ENCODE measurements around the gene CDH13.
A peak's percentile ranks its signal among the peaks of the same experiment; 100 is the strongest.

CDH13 gene

DNA sequence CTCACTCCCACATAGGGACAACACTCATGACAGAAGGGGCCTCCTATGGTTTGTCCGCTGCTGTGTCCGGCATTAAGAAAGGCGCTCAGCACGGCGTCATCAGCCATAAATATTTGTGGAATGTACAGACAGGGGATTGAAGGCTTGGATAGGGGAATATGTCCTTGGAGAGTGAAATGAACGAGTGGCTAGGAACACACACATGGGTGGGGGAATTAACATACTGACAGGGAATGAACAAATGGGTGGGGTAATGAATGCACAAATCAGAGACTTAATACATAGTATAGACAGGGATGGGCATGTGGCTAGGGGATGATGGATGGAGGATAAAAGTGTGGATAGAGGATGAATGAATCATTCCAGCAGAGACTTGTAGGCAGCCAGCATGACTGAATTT is 1027.0 kb downstream of the CDH13 start:
- no peak for DNase-seq

DNA sequence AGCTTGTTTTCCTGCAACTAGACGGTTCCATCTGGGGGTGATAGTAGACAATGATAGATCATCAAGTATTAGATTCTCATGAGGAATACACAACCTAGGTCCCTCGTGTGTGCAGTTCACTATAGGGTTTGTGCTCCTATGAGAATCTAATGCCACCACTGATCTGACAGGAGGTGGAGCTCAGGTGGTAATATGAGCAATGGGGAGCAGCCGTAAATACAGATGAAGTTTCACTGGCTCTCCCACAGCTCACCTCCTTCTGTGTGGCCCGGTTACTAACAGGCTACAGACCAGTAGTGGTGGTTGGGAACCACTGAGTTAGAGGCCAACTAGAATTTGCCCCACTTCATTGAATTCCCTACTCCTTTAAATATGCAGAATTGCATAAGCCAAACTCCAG is 1033.5 kb downstream of the CDH13 start:
- no peak for DNase-seq

DNA sequence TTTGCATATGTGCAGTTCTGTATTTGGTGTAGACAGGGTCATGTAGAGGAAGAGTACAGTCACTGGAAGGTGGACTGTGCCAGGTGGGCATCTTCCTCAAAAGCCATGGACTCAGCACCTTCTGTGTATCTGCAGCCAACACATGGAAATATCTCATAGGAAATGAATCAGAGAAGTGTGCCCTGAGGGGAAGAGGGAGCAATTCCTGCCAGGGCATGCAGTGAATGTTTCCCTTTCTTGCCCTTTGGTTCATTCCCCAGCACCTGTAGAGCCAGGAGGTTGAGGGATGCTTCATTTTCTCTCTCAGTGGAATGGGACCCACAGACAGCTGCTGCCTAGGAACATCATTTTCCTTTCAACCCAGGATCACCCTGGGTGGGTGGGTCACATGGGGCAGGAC is 1034.9 kb downstream of the CDH13 start:
- DNase-seq, result no peak

DNA sequence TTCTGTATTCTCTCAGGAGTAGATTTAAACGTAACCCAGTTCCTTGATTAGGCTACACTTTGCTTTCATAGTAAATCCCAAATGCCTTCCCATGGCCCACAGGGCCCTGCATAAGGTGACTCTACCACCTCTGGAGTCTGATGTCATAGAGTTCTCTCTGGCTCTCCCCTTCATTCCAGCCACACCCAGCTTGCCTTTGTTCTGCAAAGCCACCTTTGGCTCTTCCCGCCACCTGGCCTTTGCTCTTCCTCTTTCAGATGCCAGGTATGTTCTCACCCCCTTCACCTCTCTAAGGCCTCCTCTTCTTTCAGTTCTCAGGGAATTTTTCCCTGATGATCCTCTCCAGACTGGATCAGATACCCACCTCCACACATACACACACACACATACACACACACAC is 1039.7 kb downstream of the CDH13 start:
- no peak for DNase-seq

DNA sequence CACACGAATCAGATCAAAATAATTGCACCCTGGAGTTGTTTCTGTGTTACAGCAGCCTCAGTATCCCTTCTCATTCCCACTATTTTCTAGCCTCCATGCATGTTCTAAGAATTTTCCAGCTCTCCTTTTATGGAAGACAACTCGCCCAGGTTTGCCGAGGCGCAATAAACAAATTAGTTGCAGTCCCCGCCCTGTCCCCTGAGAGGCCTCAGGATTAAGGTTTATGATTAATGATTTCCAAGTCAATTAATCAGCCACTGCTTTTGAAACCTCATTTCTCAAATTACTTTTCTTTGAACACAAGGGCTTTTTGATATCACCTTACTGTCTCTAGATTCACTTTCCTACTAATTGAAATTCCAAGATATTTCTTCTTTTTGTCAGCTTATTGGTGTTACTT is 1042.7 kb downstream of the CDH13 start:
- no peak for DNase-seq

DNA sequence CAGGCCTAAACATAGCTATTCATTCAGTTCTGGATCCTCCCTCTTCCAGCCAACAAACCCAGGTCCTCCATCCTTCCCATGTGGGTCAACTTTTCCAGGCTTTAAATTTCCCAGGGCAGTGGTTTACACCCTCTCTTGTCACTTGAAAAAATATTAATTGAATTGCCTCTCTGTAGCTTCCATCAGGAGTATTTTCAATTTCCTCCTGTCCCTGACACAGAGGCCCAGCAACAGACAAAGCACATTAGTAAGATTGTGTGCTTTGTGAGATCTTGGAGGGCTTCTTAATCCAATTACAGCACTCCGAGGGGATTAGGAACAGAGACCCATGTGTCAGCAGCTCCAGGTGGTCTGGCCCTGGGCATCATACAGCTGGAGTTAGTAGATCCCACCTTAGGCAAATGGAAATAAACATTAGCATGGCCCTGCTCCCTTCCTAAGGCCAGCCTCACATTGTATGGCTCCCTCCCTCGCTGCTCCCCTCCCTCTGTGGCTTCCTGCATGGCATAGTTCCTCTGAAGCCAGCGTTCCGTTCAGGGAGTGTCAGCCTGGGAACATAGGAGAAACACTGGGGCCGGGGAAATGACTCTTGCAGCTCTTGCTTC is 1048.3 kb downstream of the CDH13 start:
- DNase-seq, result no peak

DNA sequence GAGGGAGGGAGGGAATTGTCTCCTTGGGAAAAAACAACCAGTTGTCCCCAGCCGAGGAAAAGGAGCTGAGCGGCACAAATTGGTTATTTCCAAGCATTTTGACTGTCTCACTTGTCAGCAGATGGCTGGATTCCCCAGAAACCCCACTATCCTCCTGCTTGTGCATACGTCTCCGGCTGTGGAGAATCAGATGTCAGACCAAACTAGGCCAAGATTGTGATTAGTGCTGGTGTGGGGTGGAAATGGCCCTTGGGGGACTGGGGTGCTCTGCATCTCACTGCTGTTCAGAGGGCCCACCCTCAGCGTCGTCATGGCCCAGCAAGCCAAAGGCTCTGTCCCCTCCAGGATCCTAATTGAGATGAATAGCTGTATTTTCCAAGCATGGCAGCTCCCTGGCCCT is 1049.3 kb downstream of the CDH13 start:
- peak; percentile 51 for DNase-seq

DNA sequence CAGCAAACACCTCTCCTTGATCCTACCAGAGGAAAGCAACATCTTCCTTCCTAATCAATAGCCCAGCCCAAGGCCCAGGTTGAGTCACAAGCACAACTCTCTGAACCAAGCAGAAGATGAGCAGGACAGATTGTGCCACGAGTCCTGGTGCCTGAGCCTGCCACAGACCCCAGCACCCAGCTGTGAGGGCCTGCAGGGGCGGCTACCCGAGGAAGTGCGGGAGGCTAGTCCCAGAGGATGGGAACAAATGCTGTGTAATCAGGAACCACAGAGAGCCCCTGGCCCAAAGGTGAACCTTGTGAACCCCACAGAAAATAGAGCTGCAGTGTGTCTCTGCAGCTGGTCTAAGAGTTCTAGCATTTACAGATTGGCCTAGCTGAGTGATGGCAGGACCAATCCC is 1054.2 kb downstream of the CDH13 start:
- no peak for DNase-seq

DNA sequence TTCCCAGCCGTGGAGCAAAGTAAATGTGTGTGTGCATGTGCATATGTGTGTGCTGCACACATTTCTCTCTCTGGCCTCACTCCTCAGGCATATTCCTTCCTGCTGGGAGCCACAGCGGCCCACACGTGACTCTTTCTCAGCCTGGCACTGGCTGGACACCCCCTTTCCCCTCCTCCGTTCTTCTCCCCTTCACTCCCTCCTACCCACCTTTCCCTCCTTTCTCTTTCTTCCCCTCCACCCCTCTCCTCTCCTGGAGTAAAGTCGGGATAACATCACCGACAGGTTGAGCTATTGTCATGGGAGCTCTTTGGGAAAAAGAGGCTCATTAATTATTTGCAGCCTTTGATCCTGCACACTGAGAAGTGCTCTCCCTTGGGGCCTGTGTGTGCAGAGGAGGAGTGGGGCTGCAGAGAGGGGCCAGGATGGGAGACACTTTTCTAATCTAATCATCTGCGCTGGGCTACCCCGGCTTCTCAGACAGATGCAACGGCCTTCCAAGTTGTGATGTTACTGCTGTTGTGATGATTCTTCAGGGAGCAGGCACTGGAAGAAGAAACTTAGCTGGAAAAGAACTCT is 1054.7 kb downstream of the CDH13 start:
- DNase-seq, result no peak

DNA sequence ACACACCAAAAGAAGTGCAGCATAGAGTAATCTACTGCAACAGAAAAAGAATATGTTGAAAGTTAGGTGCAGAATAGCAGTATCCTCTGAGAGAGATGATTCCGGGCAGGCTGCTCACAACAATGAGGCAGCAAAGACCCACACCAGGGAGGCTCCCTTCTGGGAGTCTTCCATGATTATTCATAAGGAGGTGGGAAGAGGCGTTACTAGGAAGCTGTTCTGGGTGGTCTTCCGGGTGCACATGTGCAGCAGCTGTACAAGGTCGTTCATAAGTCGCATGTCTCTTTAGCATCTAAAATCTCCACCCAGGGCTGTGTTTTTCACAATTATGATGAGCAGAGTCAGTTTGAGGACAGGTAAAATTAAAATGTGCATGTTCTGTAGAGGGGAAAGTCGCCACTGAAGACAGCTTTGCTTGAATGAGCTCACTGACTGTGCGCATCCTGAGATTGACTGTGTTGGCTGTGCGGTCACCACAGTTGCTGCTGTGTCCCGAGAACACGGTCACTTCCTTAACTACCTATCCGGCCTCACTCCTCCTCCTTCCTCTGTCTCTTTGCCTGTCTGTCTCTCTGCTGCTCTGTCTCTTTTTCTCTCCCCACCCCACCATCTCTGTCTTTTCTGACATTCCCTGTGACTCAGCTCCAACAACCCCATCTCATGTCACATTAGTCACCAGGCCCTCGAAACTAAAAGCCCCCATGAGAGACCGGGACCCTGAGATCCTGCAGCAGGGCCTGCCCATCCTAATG is 1055.5 kb downstream of the CDH13 start:
- no peak for DNase-seq

DNA sequence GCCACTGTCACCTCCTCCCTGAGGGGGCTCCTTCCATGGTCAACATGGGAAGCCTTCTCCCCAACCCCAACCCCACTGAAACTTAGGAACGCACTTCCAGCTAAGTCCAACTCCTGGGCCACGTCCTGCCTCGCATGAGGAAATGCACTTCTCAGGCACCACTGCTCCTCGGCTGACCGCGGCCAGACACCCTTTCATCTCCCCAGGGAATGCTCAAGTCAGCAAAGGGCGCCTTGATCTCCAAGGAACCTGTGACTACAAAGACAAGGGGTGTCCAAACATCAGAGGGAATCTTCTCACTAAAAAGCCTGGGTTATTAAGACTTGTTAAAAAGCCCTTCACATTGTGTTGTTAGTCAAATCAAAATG is 1056.1 kb downstream of the CDH13 start:
- no peak for DNase-seq

DNA sequence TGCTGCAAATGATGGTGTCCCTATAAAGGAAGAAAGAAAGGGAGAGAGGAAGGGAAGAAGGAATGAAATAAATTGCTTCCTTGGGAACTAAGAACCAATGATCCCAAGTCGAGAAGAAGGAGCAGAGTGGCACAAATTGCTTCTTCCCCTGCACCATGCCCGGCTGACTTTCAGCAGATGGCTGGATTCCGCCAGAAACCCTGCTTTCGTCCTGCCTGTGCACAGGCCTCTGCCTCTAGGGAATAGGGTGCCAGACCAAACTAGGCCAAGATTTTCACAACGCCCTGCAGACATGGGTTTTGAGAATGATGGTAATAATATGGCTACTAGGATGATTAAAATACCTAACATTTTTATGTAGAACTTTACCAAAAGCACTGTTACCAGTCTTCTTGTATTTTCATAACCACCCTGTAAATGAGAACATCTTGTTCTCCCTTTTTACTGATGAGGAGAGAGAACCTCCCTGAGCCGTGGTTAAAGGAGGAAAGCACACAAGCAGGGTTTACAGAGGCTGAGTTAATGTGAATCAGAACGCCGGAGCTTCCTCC is 1058.9 kb downstream of the CDH13 start:
- no peak for DNase-seq

DNA sequence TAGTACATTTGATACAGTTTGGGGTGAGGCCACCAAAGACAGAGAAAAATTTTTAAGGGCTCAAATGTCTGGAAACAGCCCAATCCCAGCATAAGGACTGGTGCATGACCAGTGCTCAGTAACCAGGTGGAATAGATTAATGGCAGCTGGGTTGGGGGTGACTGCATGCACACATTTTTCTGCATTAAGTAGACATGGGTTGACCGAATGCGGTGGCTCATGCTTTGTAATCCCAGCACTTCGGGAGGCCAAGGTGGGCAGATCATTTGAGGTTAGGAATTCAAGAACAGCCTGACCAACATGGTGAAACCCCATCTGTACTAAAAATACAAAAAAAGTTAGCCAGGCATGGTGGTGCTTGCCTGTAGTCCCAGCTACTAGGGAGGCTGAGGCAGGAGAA is 1060.0 kb downstream of the CDH13 start:
- no peak for DNase-seq

DNA sequence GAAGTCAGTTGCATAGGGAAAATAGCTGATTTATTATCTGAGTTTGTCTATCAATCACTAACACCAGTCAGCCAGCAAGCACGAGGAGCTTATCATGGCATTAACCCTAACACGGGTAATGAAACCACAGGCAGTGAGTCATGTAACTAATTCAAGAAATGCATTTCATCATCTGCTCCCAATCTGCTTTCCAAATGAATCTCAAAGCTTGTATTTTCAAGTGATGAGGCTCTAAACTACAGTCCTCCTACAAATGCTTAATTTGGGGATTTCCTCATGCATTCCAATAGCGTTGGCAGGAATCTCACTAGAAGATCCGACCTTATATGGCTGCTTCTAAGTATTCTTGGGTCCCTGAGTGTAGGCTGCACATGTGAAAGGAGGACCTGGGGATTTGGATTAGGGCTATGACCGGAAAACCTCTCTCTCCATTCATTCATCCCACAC is 1062.6 kb downstream of the CDH13 start:
- no peak for DNase-seq

DNA sequence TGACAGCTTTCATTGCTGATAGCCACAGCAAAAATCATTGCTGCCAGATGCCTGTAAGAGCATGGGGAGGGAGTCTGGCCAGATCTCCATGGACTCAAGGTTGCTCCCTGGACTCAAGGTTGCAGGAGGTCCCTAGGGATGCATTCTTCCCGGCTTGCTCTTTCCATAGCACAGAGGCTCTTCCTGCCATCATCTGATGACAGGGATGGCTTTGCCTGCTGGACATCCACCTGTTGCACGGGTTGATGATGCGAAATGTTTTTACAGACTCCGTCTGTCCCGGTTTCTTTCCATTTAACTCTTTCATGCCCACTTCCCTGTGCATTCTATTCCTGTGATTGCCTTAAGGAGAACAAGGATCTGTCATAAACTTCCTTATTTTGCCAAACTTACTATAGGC is 1065.5 kb downstream of the CDH13 start:
- no peak for DNase-seq

DNA sequence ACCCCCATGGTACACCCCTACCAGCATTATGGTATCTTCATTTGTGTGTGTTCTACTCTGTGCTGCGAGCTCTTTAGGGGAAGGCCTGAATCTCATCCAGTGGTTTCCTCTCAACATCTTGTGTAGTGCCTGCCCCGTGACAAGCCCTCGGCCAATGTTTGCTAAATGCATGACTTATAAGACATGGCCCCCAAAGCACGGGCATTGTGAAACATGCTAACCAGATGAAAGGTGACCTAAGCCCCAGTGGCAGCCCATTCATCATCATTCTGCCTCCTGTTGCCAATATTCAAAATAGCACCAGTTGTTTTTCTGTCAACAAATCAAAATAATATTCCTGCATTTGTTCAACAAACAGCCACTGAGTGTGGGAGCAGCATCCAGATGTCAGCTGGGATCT is 1072.2 kb downstream of the CDH13 start:
- DNase-seq, result no peak

DNA sequence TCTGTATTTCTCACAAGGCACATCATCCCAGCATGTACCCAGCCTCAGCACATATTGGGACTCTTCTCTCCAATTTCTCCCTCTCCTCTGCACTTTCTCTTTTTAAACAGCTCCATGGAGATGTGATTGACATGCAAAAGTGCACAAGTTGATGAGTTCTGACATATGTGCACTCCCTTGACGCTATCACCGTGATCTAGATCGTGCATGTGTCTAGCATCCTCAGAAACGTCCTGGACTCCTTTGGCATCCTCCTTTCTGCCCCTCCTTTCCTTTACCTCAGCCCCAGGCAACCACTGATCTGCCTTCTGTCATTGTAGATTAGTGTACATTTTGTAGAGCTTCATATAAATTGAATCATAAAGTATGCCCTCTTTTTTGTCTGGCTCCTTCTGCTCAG is 1073.0 kb downstream of the CDH13 start:
- DNase-seq, result no peak

DNA sequence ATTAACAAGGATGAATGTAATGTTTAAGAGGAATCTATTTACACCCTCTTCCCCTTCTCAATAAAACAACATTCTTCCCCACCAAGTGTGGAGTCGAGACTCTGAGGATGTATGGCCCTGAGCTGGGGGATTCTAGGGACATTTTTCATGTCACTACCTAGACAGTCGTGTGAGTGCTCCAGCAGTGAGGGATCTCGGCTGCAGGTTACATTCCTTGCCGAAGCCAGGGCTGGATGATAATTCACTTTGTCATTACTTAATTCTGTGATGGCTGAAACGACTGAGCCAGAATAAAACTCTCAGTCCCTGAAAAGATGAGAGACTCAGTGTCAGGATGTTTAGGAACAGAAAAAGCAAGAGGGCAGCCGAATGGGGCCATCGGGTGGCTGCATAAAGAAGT is 1074.1 kb downstream of the CDH13 start:
- DNase-seq, result no peak

DNA sequence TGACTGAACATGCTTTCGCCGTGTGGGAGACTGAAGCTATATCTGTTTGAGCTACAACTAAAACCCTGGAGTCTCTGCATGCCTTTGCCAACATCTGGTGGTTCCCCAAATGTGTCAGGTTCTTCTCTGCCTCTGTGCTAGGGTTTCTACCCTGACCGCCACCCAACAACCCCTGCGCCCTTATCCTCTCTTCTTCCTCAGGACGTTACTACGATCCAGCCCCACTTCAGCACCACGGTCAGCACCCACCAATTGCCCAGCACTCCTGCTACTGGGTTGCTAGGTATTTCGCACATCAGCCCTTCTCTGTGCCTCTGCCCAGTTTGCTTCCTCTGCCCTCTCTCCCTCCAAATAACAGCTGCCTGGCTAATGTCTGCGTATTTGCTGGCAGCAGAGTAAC is 1074.7 kb downstream of the CDH13 start:
- peak; percentile 67 for DNase-seq

DNA sequence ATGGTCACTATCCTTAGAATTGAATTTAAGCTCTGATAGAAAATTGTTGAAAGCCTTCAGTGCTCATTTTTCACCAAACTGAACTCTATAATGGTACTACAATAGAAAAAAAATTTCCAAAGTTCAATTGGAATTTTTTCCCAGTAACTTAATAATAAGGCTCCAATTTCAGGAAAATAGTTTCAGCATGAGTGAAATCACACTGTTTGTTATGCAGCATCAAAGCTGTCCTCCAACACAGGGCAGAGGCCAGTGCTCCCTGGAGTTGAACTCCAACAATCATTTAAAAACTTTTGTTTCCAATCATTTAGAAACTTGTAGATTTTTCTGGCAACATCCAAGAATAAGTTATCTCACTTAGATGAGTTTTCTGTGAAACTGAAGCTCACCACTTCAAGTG is 1077.9 kb downstream of the CDH13 start:
- no peak for DNase-seq

DNA sequence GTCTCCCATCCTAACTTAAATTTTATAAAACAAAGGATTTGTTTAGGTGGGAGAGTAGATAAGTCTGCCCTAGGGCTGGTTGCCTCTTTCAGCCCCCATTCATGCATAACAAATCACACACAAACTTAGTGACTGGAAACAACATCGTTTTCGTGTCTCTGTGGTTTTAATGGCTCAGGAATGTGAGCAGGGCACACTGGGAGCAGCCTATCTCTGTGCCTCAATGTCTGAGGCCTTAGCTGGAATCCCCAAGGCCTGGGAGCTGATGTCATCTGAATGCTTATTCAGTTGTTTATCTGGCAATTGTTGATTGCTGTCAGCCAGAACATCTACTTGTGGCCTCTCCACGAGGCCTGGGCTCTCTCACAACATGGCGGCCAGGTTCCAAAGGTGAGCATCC is 1079.1 kb downstream of the CDH13 start:
- DNase-seq, result no peak

DNA sequence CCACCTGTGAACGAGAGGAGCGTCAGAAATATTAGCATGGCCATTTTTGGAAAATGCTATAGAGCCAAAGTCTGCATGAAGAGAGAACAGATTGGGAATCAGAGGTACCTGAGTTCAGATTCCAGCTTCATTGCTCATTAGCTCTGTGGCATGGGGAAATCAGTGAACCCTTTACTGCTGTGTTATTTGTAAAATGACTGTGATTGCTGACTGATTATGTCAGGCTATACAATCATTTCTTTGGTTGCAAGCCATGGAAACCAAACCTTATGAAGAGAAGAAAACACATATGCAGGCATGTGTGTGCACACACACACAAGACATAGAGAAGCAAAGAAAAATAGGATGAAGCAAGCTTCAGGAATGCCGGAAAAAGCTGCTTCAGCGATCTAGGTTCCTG is 1079.6 kb downstream of the CDH13 start:
- no peak for DNase-seq

DNA sequence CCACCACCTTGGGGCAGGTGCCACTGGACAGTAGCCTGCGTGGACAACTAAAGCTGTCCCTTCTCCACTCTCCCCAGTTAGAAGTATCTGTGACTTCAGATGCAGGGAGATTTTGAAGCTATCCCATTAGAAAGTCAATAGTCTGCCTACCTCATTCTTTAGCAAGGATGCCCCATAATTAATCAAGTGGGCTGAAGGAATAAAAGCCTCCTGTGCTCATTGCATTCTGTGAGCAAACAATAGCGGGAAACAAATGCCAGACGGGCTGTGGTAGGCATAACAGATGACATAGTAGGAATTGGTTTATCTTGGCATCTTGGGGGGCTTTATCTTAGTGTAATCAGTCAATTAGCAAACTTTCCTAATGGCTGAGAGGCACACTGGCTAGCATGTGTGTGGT is 1084.3 kb downstream of the CDH13 start:
- no peak for DNase-seq

DNA sequence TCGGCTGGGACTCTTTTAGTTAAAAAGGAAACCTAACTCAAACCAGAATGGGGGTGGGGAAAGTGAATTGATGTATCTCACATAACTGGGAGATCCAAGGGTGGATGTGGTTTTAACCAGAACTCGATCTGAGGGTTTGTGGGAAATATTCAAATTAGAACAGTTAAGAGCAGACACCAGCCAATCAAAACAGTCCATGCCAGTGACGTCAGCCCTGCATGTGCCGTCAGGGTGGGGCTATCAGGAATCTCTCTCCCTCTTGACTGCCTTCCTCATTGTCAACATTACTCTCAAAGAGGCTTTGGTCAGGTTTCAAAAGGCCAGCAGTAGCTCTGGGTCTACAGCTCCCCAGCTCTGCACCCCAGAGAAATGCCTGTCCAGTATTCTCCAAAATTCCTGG is 1086.8 kb downstream of the CDH13 start:
- DNase-seq, result no peak
